Prostate gland (tissue), 2 donors: Measurements from ENCODE around the gene HOOK2.
"Not testable (repeated sequence)": the region's sequence is repeated elsewhere in the genome, so short reads cannot be mapped to it uniquely, and the experiment has no call there.

ENCODE experiments used
- POLR2A ChIP-seq: fragments of 450-650 bp; IDR thresholded peaks from one replicate; pipeline ENCODE4 v1.6.1; 2016; ENCODE audit warnings: antibody characterized with exemption, mild to moderate bottlenecking
- POLR2AphosphoS5 ChIP-seq: sonication (generic); formaldehyde crosslinking; IDR thresholded peaks from one replicate; pipeline ENCODE4 v1.6.1; 2017; ENCODE audit warnings: antibody characterized with exemption
- TF ChIP-seq, protein P1 (sequence below), 4 experiments: fragments of 200-600 bp in 2 of 4; fragments of 450-650 bp in 2 of 4; sonication (generic) in 2 of 4; IDR thresholded peaks; 1 replicate in 3 of 4; 2 replicates in 1 of 4; pipeline ENCODE4 v1.5.1; 2016 to 2019; ENCODE audit warnings: antibody characterized with exemption in 4 of 4, mild to moderate bottlenecking in 2 of 4, moderate library complexity in 2 of 4

DNA sequence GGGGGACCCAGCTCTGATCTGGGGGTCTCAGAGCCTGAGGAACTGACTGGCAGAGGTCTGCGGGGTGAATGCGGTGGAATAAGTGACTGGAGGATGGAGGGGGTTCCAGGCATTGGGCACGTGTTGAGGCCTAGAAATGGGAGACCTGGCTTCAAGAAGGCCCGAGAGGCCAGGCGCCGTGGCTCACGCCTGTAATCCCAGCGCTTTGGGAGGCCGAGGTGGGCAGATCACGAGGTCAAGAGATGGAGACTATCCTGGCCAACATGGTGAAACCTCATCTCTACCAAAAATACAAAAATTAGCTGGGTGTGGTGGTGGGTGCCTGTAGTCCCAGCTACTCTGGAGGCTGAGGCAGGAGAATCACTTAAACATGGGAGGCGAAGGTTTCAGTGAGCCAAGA, 42.5 kb upstream of the HOOK2 start:
- TF ChIP-seq, protein P1, sequence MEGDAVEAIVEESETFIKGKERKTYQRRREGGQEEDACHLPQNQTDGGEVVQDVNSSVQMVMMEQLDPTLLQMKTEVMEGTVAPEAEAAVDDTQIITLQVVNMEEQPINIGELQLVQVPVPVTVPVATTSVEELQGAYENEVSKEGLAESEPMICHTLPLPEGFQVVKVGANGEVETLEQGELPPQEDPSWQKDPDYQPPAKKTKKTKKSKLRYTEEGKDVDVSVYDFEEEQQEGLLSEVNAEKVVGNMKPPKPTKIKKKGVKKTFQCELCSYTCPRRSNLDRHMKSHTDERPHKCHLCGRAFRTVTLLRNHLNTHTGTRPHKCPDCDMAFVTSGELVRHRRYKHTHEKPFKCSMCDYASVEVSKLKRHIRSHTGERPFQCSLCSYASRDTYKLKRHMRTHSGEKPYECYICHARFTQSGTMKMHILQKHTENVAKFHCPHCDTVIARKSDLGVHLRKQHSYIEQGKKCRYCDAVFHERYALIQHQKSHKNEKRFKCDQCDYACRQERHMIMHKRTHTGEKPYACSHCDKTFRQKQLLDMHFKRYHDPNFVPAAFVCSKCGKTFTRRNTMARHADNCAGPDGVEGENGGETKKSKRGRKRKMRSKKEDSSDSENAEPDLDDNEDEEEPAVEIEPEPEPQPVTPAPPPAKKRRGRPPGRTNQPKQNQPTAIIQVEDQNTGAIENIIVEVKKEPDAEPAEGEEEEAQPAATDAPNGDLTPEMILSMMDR (IDR thresholded peaks at IDR 0.05), result not testable (repeated sequence)
- not testable (repeated sequence) for TF ChIP-seq POLR2AphosphoS5, POLR2A
